ENCODE results near the gene EXPH5. TPM values are rescaled to one million over a fixed set of nuclear protein-coding genes. Genes with fewer than 3 reads are reported as not detected.

Gene EXPH5
- total RNA-seq, 2 donors from 2014 or later = 2.3 to 2.9 TPM

- no peak for DNase-seq
- ATAC-seq = no peak
- 78 to 85% methylated on average over 5 of the region's 5 CpGs for WGBS, 2 donors
- Histone ChIP-seq H3K27me3 (no peaks in the 10 kb centered on the region), H3K9me3 (no peaks in the 10 kb centered on the region), H3K27ac (no peak overlapping the region), H3K4me3 (no peak overlapping the region), H3K4me1 (no peaks in the 10 kb centered on the region), H3K36me3 (replicated peaks in 1 of 2; ENCODE audit: insufficient read depth in 1 of 2, low read depth in 2 of 2) (no peaks in the 10 kb centered on the region)
- intact Hi-C loops (cut with DNase I) = no loop called here
- TF ChIP-seq CTCF (IDR thresholded peaks at IDR 0.05) (no peak), POLR2A (IDR thresholded peaks at IDR 0.05) (no peak)
Measured at GRCh38 chr11:108545909-108546501, 47.6 kb downstream of the EXPH5 start.

- no peaks in the 10 kb centered on the region for H3K9me3 ChIP-seq
- ATAC-seq (no peak), DNase-seq (no peak)
- intact Hi-C loops (cut with DNase I) = no loop called here
- 94% methylated on average over 5 of the region's 5 CpGs for WGBS, 2 donors
- H3K27me3 ChIP-seq = no peaks in the 10 kb centered on the region
- TF ChIP-seq CTCF (IDR thresholded peaks at IDR 0.05) = no peak
- TF ChIP-seq POLR2A (IDR thresholded peaks at IDR 0.05) = no peak
- H3K27ac ChIP-seq = no peak overlapping the region
- no peak overlapping the region for H3K4me3 ChIP-seq
- no peaks in the 10 kb centered on the region for H3K36me3 ChIP-seq (replicated peaks in 1 of 2; ENCODE audit: insufficient read depth in 1 of 2, low read depth in 2 of 2)
- H3K4me1 ChIP-seq = no peaks in the 10 kb centered on the region
Measured at GRCh38 chr11:108543316-108543964, 50.1 kb downstream of the EXPH5 start.

- DNase-seq = no peak
- intact Hi-C loops (cut with DNase I) = no loop called here
- no peak for TF ChIP-seq POLR2A (IDR thresholded peaks at IDR 0.05)
- TF ChIP-seq CTCF (IDR thresholded peaks at IDR 0.05) = no peak
Measured at GRCh38 chr11:108541531-108541930, 52.0 kb downstream of the EXPH5 start.

GRCh38 chr11:108538502-108538901 lies 55.1 kb downstream of the EXPH5 start:
- TF ChIP-seq POLR2A (IDR thresholded peaks at IDR 0.05) (no peak), CTCF (IDR thresholded peaks at IDR 0.05) (no peak)
- 79 to 82% methylated on average over 4 of the region's 4 CpGs for WGBS, 2 donors
- no peak overlapping the region for H3K27ac ChIP-seq

More at GRCh38 chr11:108541531-108541930, 52.0 kb downstream of the EXPH5 start:
- no peak for ATAC-seq
- Histone ChIP-seq H3K27me3 (no peaks in the 10 kb centered on the region), H3K27ac (no peak overlapping the region), H3K36me3 (replicated peaks in 1 of 2; ENCODE audit: insufficient read depth in 1 of 2, low read depth in 2 of 2) (no peaks in the 10 kb centered on the region), H3K4me1 (no peaks in the 10 kb centered on the region), H3K9me3 (no peaks in the 10 kb centered on the region), H3K4me3 (no peak overlapping the region)

GRCh38 chr11:108538022-108538424 lies 55.5 kb downstream of the EXPH5 start:
- no peaks in the 10 kb centered on the region for H3K27me3 ChIP-seq
- no peak overlapping the region for H3K4me3 ChIP-seq
- TF ChIP-seq CTCF (IDR thresholded peaks at IDR 0.05) (no peak), POLR2A (IDR thresholded peaks at IDR 0.05) (no peak)
- H3K9me3 ChIP-seq = no peaks in the 10 kb centered on the region
- no peaks in the 10 kb centered on the region for H3K36me3 ChIP-seq (replicated peaks in 1 of 2; ENCODE audit: insufficient read depth in 1 of 2, low read depth in 2 of 2)
- no peak overlapping the region for H3K27ac ChIP-seq
- intact Hi-C loops (cut with DNase I) = no loop called here
- peak; percentile 27 for ATAC-seq
- H3K4me1 ChIP-seq = no peaks in the 10 kb centered on the region
- 57 to 69% methylated on average over 8 of the region's 8 CpGs for WGBS, 2 donors
- peak in 1 of 4 donors; percentile 17 for DNase-seq

More at GRCh38 chr11:108538502-108538901, 55.1 kb downstream of the EXPH5 start:
- Histone ChIP-seq H3K36me3 (replicated peaks in 1 of 2; ENCODE audit: insufficient read depth in 1 of 2, low read depth in 2 of 2) (no peaks in the 10 kb centered on the region), H3K4me3 (no peak overlapping the region), H3K9me3 (no peaks in the 10 kb centered on the region), H3K4me1 (no peaks in the 10 kb centered on the region), H3K27me3 (no peaks in the 10 kb centered on the region)
- DNase-seq (no peak), ATAC-seq (no peak)
- intact Hi-C loops (cut with DNase I) = no loop called here

Measured in body of pancreas (tissue), 4 donors.